Spleen (tissue), 7 donors: ENCODE measurements around the gene ANKDD1A.

ENCODE experiments used
- POLR2A ChIP-seq, 3 donors: fragments of 450-650 bp; IDR thresholded peaks; one replicate each; pipeline ENCODE4 v1.5.1; 2017; ENCODE audit warnings: antibody characterized with exemption in 3 of 3, mild to moderate bottlenecking in 1 of 3
- TF ChIP-seq, protein P1 (sequence below), 11 experiments: fragments of 200-600 bp in 7 of 11; fragments of 450-650 bp in 4 of 11; sonication (generic) in 4 of 11; IDR thresholded peaks in 8 of 11; conservative IDR thresholded peaks in 3 of 11; 1 replicate in 7 of 11; 2 replicates in 4 of 11; pipeline versions ENCODE4 v1.4.0 to v1.8.0; 2016 to 2021; ENCODE audit warnings: antibody characterized with exemption in 11 of 11, inconsistent platforms in 4 of 11, mild to moderate bottlenecking in 1 of 11
- donor health status: DM: no; HTN: no; CAD: no; lungs with moderate emphysema.
- donor health status: DM: no; HTN: no; CAD: no.
- donor health status: DM: no; HTN: no; CAD: no.

- TF ChIP-seq, protein P1, sequence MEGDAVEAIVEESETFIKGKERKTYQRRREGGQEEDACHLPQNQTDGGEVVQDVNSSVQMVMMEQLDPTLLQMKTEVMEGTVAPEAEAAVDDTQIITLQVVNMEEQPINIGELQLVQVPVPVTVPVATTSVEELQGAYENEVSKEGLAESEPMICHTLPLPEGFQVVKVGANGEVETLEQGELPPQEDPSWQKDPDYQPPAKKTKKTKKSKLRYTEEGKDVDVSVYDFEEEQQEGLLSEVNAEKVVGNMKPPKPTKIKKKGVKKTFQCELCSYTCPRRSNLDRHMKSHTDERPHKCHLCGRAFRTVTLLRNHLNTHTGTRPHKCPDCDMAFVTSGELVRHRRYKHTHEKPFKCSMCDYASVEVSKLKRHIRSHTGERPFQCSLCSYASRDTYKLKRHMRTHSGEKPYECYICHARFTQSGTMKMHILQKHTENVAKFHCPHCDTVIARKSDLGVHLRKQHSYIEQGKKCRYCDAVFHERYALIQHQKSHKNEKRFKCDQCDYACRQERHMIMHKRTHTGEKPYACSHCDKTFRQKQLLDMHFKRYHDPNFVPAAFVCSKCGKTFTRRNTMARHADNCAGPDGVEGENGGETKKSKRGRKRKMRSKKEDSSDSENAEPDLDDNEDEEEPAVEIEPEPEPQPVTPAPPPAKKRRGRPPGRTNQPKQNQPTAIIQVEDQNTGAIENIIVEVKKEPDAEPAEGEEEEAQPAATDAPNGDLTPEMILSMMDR (IDR thresholded peaks at IDR 0.05 in 8 of 11, conservative IDR thresholded peaks at IDR 0.05 in 3 of 11) = no peak
- TF ChIP-seq POLR2A (IDR thresholded peaks at IDR 0.05) = no peak
Observed at GRCh38 chr15:64877435-64877834, 34.3 kb upstream of the ANKDD1A start.
